GM19438 (cell line): ENCODE data around the gene CSNK1G2.

Experiments
- ATAC-seq: cut with Tn5 transposase; IDR thresholded peaks from one replicate; pipeline ENCODE4 v1.9.1; 2021; ENCODE audit warnings: low read depth; ENCODE audit not compliant: unreplicated experiment

Gene CSNK1G2

DNA sequence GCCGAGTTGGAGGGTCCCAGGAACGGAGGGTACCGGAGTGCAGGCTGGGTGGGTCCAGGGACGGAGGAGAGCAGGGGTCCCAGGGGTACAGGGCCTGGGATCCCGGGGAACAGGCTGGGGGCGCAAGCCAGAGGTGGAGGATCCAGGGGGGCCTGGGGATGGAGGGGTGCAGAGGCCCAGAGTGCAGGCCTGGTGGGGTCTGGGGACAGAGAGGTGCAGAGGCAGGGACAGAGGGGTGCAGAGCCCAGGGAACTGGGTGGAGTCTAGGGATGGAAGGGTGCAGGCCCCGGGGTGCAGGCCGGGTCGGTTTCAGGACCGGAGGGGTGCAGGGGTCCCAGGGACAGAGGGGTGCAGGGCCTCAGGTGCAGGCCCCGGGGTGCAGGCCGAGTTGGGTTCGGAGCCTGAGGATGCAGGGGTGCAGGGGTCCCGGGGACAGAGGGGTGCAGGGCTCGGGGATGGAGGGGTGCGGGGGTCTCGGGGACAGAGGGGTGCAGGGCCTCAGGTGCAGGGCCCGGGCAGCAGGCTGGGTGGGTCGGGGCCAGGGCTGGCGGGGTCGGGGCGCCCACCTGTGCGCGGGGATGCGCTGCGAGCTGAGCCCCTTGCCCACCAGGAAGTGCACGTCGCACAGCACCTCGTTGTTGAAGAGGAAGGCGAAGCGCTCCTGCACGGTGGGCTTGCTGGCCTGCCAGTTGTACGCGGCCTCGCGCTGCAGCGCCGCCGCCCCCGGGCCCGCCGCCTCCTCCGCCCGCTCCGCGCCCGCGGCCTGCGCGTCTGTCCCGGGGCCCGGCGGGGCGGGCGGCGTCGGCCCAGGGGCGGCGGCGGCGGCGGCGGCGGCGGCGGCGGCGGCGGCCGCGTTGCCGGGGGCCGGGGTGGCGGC, 74.0 kb downstream of the CSNK1G2 start:
- ATAC-seq = no peak

- no peak for ATAC-seq
These were observed 74.6 kb downstream of the CSNK1G2 start, which contains the start of gene BTBD2 for GRCh38 chr19:2015608-2015950. TSS of gene BTBD2 (minus strand) at chr19:2015714. CDS start at chr19:2015703, 11 bp downstream.

DNA sequence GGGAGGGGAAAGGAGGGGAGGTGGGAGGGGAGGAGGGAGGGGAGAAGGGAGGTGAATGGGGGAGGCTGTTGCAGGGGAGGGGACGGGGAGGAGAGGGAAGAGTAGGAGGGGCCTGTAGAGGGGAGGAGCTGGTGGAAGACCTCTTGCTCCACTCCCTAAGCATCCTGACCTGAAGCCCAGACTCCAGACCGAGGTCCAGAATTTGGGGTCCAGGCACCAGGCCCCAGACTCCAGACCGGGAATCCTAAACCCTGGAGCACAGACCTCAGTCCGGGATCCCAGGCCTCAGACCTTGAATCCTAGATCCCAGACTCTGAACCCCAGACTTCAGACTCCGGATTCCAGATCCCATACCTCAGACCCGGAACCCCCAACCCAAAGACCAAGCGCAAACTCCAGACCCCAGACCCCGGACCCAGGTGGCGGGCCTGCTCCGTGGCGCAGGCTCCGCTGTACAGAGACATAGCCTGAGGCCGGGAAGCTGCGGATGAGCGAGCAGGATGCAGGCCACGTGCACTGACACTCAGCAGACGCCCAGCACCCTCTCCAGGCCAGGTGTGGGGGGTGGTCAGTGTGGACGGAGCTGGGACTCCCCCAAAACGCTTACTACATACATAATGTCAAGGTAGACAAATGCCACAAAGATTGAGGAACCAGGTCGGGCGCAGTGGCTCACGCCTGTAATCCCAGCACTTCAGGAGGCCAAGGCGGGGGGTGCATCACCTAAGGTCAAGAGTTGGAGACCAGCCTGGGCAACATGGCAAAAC, 75.3 kb downstream of the CSNK1G2 start:
- ATAC-seq = no peak

- no peak for ATAC-seq
These were observed 77.8 kb downstream of the CSNK1G2 start for GRCh38 chr19:2018752-2019151.

DNA sequence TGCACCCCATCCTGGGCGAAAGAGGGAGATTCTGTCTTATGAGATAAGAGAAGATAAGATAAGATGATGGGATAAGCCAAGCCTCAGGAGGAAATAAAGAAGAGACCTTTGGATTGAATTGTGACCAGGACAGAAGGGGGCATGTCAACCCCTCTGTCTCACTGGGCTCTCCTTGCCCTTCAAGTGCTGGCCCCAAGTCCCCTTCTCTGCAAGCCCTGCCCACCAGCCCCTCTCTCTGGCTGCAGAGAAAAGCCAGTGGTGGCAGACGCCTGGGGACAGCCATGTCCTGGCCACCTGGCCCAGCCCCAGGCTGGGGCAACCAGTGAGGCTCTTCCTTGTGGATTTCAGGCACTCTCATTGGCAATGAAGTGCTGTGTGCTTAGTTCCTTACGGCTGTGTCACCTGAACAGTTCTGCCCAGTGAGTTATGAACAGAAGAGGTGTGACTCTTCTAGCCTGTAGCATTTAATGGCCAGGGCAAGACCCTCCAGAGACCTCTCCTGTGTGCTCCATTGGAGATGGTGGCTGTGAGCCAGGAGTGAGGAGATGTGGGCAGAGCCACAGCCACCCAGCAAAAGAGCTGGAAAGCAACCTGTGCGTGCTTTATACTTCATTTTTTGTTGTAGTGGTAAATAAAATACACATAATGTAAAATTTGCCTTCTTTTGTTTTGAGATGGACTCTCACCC, 80.6 kb downstream of the CSNK1G2 start:
- no peak for ATAC-seq

DNA sequence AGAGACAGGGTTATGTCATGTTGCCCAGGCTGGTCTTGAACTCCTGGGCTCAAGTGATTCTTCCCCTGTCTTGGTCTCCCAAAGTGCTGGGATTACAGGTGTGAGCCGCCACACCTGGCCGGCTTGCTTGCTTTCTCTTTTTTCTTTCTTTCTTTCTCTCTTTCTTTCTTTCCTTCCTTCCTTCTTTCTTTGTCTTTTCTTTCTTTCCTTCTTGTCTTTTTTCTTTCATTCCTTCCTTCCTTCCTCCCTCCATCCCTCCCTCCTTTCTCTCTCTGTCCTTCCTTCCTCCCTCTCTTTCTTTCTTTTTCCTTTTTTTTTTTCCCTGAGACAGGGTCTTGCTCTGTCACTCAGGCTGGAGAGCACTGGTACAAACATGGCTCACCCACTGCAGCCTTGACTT, 81.3 kb downstream of the CSNK1G2 start:
- no peak for ATAC-seq

DNA sequence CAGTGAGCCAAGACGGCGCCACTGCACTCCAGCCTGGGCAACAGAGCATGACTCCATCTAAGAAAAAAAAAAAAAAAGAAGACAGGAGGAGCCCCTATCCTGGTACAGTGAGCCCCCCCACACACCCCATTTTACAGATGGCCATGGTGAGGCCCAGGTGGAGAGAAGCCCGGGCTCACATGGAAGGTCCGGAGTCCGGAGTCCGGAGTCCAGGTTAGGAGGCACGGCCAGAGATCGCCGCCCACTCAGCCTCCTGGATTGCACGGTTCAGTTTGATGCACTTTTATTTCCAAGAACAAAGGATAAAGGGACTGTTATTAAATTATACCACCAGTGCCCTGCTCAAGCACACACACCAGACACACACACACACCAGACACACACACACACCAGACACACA, 85.8 kb downstream of the CSNK1G2 start:
- no peak for ATAC-seq

DNA sequence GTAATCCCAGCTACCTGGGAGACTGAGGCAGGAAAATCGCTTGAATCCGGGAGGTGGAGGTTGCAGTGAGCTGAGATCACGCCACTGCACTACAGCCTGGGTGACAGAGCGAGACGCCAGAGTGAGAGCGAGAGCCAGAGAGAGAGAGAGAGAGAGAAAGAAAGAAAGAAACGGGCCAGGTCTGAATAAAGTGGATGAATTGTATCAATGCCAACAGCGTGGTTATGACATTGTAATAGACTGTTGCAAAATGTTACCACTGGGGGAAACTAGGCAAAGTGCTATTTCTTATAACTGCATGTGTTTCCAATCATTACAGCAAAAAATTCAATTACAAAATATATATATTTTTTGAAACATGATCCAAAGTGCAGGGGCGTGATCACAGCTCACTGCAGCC, 86.4 kb downstream of the CSNK1G2 start:
- ATAC-seq = no peak
